Sciatic nerve (tissue), 2 donors: ENCODE data around the gene ARL3. TPM values are rescaled to one million over a fixed set of nuclear protein-coding genes. Genes with fewer than 3 reads are reported as not detected.
"Not testable (repeated sequence)": the region's sequence is repeated elsewhere in the genome, so short reads cannot be mapped to it uniquely, and the experiment has no call there.

ENCODE experiments used
- ATAC-seq: fragments of 200-7000 bp; cut with Tn5 transposase; one replicate; pipeline ENCODE4 v1.9.1; 2020; ENCODE audit warnings: mild to moderate bottlenecking, moderate library complexity
- DNase-seq: peaks from one replicate; pipeline ENCODE4 v3.0.0-alpha.2; 2020; ENCODE audit warnings: low spot score
- intact Hi-C: fragments of 100-400 bp; cut with DNase I; formaldehyde crosslinking; loops from one replicate; pipeline ENCODE4 v1.14.2; 2022
- total RNA-seq: library from RNA; stranded (reverse); fragmentation: NEBNext Ultra II Directional; extraction: Animal tissue kit (Norgen Biotek cat#: 25700); gene quantifications from one replicate; pipeline ENCODE4 v1.2.1, GENCODE V29; 2021
- donor health status: DM: no; HTN: no; CAD: no.
- donor health status: DM: no; HTN: no; CAD: no.

ARL3 gene, protein sequence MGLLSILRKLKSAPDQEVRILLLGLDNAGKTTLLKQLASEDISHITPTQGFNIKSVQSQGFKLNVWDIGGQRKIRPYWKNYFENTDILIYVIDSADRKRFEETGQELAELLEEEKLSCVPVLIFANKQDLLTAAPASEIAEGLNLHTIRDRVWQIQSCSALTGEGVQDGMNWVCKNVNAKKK
- total RNA-seq = 17.4 TPM

DNA sequence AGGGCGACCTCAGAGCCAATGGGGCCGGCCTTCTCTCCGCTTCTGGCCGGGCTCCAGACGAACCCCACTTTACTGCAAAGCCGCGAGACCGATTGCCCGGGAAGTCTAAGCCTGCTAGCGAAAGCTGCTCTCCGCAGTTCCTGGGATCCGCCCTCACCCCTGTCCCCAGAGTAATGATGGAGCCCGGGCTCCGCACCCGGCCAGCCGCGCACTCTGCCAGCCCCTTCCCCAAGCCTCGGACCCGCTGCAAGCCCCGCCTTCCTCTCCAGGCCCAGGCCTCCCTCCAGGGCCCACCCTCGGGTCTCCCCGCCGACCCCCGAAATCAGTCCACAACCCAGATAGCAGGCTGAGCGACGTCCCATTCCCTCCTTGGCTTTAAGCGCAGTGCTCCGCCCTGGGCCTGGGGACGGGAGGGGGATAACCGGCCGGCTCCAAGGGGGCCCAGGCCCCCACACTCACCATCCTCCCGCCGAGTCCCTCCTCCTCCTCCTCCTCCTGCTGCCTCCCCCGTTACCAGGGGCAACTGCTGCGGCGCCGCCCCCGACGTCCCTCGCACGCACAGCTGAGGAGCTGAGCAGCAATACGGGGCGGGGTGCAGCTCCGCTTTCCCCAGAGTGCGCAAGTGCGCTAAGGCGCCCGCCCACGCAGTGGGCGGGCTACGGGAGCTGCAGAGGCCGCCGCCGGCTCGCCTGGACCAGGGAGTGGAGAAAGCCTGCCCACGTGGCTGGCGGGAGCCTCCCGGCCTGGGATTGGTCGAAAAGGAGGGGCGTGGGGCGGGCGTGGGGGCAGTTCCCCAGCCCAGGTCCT, at the start of gene ARL3:
ARL3 (minus strand) TSS at position 584 of the 807 bp plus-strand sequence; CDS start at position 462, 122 bp downstream.
- ATAC-seq (peak; percentile 98), DNase-seq (peak; percentile 98)
- intact Hi-C loops = loop anchor here (10.0 kb wide), 1 partner anchor 69 kb away; the partner anchor contains the start of gene TRIM8

- ATAC-seq (no peak), DNase-seq (no peak)
- intact Hi-C loops = no loop called here
Measured at GRCh38 chr10:102763037-102763607, 48.9 kb upstream of the ARL3 start.

- intact Hi-C loops = no loop called here
- DNase-seq = no peak
- no peak for ATAC-seq
Measured at GRCh38 chr10:102762401-102763015, 48.3 kb upstream of the ARL3 start.

DNA sequence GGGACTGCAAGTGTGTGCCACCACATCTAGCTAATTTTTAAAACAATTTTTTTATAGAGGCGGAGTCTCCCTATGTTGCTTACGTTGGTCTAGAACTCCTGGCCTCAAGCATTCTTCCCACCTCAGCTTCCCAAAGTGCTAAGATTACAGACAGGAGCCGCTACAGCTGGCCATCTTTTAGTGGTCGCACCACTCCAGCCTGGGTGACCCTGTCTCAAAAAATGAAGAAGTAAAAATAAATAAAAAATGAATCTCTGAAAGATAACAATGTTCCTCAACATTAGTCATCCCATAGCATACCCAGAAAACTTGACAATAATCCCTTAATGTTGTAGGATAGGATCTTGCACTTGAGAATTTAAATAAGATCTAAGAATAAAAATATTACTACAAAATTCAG, 47.8 kb upstream of the ARL3 start:
- no peak for ATAC-seq
- no peak for DNase-seq
- intact Hi-C loops = no loop called here

DNA sequence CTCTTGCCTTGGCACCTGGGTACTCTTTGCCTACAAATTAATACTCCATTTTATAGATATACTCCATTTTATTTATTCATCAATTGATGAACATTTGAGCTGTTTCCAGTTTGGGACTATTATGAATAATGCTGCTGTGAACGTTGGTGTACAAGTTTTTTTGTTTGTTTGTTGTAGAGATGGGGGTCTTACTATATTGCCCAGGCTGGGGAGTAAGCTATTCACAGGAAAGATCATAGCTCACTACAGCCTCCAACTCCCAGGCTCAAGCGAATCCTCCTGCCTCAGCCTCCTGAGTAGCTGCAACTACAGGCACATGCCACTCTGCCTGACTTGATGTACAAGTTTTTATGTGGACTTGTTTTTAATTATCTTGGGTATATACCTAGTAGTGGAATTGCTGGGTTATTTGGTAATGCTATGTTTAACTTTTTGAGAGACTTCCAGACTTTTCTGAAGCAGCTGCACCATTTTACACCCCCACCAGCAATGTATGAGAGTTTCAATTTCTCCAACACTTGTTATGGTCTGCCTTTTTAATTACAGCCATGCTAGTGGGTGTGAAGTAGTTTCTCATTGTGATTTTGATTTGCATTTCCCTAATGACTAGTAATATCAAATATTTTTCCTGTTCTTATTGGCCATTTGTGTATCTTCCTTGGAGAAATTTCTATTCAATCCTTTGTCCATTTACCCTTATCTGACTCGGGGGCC, 45.5 kb upstream of the ARL3 start:
- intact Hi-C loops = loop anchor here (10.0 kb wide), 1 partner anchor 55 kb away; no protein-coding TSS in a partner anchor
- DNase-seq (no peak), ATAC-seq (no peak)

DNA sequence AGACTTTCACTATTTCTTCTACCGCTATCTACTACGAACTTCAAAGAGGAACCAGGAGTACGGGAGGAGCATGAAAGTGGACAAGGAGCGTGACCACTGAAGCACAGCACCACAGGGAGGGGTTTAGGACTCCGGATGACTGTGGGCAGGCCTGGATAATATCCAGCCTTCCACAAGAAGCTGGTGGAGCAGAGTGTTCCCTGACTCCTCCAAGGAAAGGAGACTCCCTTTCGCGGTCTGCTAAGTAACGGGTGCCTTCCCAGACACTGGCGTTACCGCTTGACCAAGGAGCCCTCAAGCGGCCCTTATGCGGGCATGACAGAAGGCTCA, 44.7 kb upstream of the ARL3 start:
- DNase-seq, ATAC-seq: not testable (repeated sequence)
- intact Hi-C loops = loop anchor here (10.0 kb wide), 1 partner anchor 56 kb away; no protein-coding TSS in a partner anchor

DNA sequence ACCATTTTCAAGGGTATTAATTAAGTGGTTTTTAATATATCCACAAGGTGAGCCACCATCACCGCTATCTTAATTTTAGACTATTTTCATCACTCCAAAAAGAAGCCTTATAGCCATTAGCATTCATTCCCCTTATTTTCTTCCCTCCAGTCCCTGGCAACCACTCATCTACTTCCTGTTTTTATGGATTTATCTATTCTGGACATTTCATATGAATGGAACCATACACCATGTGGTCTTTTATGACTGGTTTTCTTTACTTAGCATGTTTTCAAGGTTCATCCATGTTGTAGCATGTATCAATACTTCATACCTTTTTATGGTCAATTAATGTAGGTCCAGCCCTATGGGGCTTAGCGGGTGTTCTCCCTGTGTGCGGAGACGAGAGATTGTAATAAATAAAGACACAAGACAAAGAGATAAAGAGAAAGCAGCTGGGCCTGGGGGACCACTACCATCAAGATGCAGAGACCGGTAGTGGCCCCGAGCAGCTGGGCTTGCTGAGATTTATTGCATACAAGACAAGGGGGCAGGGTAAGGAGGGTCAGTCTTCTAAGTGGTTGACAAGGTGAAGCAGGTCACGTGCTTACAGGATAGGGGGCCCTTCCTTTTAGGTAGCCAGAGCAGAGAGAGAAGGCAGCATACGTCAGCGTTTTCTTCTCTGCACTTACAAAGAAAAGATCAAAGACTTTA, 44.2 kb upstream of the ARL3 start:
- ATAC-seq (no peak), DNase-seq (no peak)
- intact Hi-C loops = loop anchor here (10.0 kb wide), 1 partner anchor 56 kb away; no protein-coding TSS in a partner anchor

DNA sequence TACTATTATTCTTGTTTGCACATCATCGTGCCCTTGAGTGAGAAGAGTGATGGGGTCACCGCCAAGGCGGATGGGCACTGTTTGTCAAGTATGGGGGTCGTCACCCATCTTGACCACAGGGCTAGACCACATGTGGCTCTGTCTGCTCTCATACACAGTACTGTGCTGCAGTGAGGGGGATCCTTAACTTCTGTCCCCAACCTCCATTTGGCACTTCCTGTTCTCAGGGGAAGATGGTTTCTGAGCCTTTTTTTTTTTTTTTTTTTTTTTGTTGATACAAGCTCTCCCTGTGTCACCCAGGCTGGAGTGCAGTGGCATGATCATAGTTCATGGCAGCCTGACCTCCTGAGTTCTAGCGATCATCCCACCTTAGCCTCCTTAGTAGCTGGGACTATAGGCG, 43.1 kb upstream of the ARL3 start:
- DNase-seq (no peak), ATAC-seq (no peak)
- intact Hi-C loops = loop anchor here (10.0 kb wide), 1 partner anchor 57 kb away; no protein-coding TSS in a partner anchor

DNA sequence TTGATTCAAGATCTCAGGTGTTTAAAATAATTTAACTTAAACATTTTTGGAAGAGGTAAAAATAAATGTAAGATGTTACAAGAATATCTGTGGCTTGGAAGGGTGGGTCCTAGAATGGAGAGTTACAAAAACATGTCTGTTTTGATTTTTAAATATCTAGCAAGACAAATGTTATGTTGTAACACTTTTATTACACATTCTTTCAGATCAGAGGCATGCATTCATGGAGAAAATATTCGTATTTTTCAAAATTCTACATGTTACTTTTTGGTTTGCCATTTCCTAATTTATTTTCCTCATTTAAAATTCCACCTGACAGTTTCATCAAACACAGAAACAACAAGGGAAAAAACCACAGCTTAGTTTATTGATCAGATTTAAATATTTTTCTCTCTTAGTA, 39.5 kb upstream of the ARL3 start:
- intact Hi-C loops = loop anchor here (10.0 kb wide), 1 partner anchor 61 kb away; no protein-coding TSS in a partner anchor
- peak; percentile 29 for ATAC-seq
- no peak for DNase-seq

- peak; percentile 89 for ATAC-seq
- intact Hi-C loops = loop anchor here (10.0 kb wide), 1 partner anchor 62 kb away; no protein-coding TSS in a partner anchor
- DNase-seq = no peak
Measured at GRCh38 chr10:102752934-102753664, 38.9 kb upstream of the ARL3 start.

DNA sequence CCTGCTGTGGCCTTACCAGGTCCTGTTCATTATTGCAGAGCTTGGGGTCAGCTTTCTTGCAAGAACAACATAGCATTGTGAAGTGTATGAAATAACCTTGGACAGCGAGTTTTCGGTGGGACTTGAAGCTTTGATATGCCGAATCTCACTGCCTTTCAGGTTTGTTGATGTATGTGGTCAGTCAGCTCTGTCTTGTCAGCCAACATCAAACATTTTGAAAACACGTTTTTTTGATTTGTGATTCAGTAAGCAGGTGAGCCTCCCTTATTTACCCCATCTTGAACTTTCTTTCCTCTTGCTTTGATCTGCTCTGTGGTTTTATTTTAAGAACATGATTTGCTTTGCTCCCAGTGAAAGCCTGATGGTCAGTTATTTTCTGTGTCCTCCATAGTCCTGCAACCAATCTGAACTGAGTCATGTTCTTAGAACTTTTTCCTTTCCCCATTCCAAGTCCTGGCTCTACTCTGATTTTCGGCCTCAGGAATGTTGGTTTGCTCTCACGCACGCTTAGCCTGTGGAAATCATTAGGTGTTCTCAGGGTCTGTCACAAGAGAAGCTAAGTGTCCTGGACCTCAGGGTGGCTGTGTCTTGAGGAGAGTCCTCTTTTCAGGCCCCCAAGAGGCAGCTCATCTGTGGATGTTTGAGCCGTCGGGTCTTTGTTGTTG, 38.2 kb upstream of the ARL3 start:
- DNase-seq (no peak), ATAC-seq (peak; percentile 79)
- intact Hi-C loops = loop anchor here (10.0 kb wide), 1 partner anchor 62 kb away; no protein-coding TSS in a partner anchor

GRCh38 chr10:102745157-102745556, 31.0 kb upstream of the ARL3 start:
- intact Hi-C loops = no loop called here
- no peak for ATAC-seq
- no peak for DNase-seq

- intact Hi-C loops = no loop called here
- DNase-seq (no peak), ATAC-seq (peak; percentile 30)
Measured at GRCh38 chr10:102744374-102745051, 30.3 kb upstream of the ARL3 start.

- ATAC-seq = peak; percentile 98
- DNase-seq = peak; percentile 96
- intact Hi-C loops = no loop called here
Measured at GRCh38 chr10:102743588-102744373, 29.6 kb upstream of the ARL3 start, which contains the start of gene WBP1L. Gene WBP1L, plus strand, starts transcription at chr10:102743948. Its CDS starts 106 bp downstream, at chr10:102744054.

GRCh38 chr10:102743078-102743587, 28.9 kb upstream of the ARL3 start:
- DNase-seq (no peak), ATAC-seq (no peak)
- intact Hi-C loops = no loop called here
